DOHH2 (cell line): ENCODE data around the gene TCEAL5.

ENCODE experiments used
- EZH2phosphoT487 ChIP-seq: fragments of 200-600 bp; sonication (generic); IDR thresholded peaks from 2 replicates; pipeline ENCODE4 v1.6.1; 2017; ENCODE audit warnings: borderline replicate concordance, mild to moderate bottlenecking, antibody characterized with exemption, low read length, moderate library complexity, mixed read lengths
- TF ChIP-seq, protein P1 (sequence below): fragments of 200-600 bp; sonication (generic); IDR thresholded peaks from one replicate; pipeline ENCODE4 v1.5.1; 2014; ENCODE audit warnings: antibody characterized with exemption, mild to moderate bottlenecking, low read depth, low read length; ENCODE audit not compliant: poor library complexity, severe bottlenecking

DNA sequence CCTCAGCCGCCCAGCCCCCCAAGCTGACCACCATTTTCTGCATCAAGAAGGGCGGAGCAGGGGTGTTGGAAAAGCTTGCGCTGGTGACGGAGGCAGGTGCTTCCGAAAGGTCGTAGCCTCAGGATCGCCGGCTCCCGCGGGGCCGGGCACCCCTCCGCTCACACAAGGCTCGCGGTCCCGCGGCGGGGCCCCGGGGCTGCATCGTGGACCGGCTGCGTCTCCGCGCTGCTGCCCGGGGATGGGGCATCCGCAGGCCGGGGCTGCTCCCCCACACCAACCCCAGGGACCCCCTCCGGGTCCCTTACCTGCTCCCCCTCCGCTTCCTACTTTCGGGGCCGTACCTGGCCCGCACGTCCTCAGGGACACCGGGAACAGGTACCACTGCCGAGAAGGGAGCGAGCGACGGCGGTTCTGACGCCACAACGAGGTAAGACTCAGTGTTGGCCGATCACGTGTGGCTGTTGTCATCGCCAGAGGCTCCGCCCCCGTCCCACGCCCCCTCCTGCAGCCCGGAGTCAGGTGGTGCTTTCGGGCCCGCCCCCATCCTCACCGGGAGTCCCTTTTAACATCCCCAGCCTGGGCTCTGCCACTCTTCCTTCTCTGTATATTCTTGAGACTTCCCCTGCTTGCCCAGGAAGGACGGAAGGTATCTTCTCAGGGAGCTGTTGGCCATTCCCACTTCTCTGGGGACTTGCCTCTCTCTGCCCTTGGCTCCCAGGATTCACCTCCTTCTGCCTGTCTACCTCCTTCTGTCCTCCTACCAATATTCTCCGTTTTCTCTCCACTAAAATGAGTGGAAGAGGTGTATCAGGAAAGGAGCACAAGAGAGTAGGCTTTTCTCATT, 34.2 kb upstream of the TCEAL5 start, which contains the start of gene BEX2:
- TF ChIP-seq, protein P1, sequence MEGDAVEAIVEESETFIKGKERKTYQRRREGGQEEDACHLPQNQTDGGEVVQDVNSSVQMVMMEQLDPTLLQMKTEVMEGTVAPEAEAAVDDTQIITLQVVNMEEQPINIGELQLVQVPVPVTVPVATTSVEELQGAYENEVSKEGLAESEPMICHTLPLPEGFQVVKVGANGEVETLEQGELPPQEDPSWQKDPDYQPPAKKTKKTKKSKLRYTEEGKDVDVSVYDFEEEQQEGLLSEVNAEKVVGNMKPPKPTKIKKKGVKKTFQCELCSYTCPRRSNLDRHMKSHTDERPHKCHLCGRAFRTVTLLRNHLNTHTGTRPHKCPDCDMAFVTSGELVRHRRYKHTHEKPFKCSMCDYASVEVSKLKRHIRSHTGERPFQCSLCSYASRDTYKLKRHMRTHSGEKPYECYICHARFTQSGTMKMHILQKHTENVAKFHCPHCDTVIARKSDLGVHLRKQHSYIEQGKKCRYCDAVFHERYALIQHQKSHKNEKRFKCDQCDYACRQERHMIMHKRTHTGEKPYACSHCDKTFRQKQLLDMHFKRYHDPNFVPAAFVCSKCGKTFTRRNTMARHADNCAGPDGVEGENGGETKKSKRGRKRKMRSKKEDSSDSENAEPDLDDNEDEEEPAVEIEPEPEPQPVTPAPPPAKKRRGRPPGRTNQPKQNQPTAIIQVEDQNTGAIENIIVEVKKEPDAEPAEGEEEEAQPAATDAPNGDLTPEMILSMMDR = no peak
- no peak for TF ChIP-seq EZH2phosphoT487
